ENCODE results near the gene SLC25A1.

SLC25A1 gene

DNA sequence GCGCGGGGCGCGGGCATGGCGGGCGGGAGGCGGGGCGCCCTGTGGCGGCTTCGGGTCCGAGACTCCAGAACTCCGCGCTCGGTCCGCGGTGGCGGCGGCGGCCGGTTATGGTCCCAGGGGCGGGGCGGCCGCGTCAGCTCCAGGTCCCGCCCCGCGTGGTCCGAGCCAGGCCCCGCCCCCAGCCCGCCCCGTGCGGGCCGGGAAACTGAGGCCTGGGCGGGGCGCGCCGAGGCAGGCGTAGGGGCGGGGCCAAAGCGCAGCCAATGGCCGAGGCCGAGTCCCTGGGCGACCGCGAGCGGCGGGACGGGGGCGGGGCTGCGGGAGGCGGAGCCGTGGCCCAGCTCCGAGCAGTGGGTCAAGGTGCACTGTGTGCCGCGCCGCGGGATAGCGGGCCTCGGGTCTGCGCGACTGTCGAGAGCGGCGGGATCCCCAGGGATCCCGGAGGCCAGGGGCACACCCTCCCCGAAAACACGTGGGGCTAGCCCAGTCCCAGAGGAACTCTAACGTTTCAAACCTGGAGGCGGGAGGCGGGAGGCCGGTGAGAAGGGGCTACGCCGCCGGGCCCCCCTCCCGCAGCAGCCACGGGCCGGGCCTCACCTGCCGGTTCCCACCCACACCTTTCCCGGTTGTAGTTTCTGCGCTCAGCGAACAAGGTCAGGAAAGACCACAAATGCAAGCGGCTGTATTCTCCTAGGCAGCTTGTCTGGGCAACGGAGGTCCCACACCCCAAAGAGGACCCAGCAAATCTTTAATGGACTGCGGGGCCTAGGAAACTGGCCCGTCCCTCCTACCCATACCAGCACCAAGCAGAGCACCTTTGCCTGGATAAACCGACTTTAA lies at the start of gene SLC25A1:
TSS of gene SLC25A1 (minus strand) at position 80 of the 840 bp plus-strand sequence. CDS start at position 17, 63 bp downstream.
- no peak for FAIRE-seq

GRCh38 chr22:19228179-19228578 lies 49.6 kb upstream of the SLC25A1 start:
- FAIRE-seq: no peak

- FAIRE-seq: no peak
These were observed 47.9 kb upstream of the SLC25A1 start for GRCh38 chr22:19226428-19226827.

- FAIRE-seq: no peak
These were observed 47.0 kb upstream of the SLC25A1 start for GRCh38 chr22:19225560-19225959.

GRCh38 chr22:19224985-19225384 lies 46.4 kb upstream of the SLC25A1 start:
- no peak for FAIRE-seq

DNA sequence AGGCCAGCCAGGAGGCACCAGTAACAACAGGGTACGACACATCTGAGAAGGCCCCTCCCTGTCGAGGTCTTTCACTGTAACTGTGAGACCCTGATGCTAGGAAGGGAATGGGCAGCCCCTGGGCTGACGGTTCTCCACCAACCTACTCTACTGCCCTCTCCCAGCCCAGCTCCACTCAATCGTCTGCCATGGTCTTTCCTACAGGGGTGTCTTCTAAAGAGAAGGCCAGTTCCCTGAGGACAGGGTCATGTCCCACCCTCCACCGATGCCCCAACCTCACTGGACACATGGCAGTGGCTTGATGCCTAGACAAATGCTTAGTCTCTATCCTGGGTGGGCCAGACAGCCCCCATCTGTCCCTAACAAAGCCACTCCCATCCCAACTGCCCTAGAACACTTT lies 46.0 kb upstream of the SLC25A1 start:
- FAIRE-seq: no peak

- FAIRE-seq: no peak
These were observed 45.1 kb upstream of the SLC25A1 start for GRCh38 chr22:19223617-19224016.

DNA sequence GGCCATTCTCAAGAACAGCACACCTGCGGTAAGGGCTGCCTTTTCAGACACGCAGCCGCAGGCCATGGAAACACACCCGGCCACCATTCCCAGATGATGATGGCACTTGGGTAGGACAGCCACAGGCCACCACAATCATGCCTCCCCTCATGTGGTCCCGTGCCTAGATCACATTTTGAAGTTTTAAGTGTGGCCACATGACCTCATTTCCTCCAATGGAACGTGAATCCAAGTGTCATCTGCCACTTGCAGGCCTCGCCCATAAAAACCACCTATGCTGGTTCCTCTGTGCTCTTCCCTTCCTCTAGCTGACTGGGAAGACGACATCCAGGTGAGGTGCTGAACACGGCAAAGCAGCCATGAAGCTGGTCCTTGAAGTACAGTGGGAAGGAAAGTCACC lies 44.6 kb upstream of the SLC25A1 start:
- FAIRE-seq: no peak

GRCh38 chr22:19222242-19223005 lies 43.9 kb upstream of the SLC25A1 start:
- FAIRE-seq: no peak

GRCh38 chr22:19220867-19221266 lies 42.3 kb upstream of the SLC25A1 start:
- no peak for FAIRE-seq

GRCh38 chr22:19218541-19219233 lies 40.2 kb upstream of the SLC25A1 start:
- FAIRE-seq: no peak

- FAIRE-seq: no peak
These were observed 38.0 kb upstream of the SLC25A1 start for GRCh38 chr22:19216579-19216978.

DNA sequence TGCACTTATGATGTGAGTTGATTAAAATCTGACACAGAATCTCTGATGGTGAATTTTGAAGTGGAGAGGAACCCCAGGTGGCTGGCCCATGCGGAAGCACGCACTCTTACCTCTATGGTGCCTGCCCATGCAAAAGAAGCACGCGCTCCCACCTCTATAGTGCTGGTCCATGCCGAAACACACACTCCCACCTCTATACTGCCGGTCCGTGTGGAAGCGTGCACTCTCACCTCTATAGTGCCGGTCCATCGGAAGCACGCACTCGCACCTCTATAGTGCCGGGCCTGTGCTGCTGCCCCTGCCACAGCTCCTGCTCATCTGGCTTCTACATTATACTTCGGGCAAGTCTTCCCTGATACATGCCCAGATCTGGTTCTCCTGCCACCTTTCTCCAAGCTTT lies 36.8 kb upstream of the SLC25A1 start:
- no peak for FAIRE-seq

GRCh38 chr22:19214078-19214473 lies 35.5 kb upstream of the SLC25A1 start:
- no peak for FAIRE-seq

DNA sequence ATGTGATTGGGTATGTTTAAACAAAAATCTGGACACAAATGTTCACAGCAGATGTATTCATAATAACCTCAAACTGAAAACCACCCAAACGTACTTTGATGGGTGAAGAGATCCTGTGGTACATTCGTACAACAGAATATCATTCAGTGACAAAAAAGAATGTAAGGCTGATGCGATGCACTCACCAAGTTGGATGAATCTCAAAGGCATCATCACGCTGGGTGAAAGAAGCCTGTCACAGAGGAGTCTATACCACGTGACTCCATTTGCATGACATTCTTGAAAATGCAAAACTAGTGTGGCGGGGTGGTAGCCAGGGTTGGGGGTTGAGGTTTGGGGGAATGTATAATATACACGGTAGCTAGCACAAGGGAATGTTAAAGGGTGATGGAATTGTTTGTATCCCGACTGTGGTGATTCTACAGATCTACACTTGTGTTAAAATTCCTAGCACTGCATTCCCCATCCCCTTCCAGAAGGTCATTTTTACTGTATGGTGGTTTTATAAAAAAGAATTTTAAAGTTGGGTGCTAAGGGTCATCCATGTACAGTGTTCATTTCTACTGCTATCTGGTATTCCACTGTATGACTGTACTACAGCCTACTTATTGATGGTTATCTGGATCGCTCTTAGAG lies 35.0 kb upstream of the SLC25A1 start:
- FAIRE-seq: no peak

- no peak for FAIRE-seq
These were observed 34.5 kb upstream of the SLC25A1 start for GRCh38 chr22:19213001-19213400.

- FAIRE-seq: no peak
These were observed 33.9 kb upstream of the SLC25A1 start for GRCh38 chr22:19212302-19212870.

- FAIRE-seq: no peak
These were observed 31.7 kb upstream of the SLC25A1 start for GRCh38 chr22:19210188-19210587.

DNA sequence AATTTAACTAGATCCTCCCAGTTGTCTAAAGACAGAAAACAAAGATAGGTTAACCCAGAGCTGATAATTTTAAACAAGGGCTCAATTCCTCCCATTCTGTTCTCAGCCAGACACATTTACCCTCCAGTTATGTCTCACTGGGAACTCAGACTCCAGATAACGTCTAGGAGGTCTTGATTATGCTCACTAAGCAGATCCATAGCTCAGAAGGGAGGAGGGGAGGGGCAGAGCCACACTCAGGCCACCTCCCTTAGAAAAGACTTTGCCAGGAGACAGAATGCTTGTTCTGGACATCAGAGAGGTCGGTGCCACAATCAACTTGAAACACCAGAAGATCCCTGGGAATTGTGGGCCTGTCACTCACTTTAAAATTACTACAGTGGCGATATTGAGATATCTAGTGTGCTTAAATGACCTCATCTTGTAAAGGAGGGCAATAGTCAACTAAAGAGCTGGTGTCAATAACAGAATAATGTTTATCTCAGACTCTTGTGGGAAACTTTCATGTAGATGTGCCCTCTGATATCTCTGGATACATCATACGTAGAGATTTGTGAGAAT lies 29.8 kb upstream of the SLC25A1 start:
- FAIRE-seq: no peak

- FAIRE-seq: no peak
These were observed 29.3 kb upstream of the SLC25A1 start for GRCh38 chr22:19207884-19208283.

DNA sequence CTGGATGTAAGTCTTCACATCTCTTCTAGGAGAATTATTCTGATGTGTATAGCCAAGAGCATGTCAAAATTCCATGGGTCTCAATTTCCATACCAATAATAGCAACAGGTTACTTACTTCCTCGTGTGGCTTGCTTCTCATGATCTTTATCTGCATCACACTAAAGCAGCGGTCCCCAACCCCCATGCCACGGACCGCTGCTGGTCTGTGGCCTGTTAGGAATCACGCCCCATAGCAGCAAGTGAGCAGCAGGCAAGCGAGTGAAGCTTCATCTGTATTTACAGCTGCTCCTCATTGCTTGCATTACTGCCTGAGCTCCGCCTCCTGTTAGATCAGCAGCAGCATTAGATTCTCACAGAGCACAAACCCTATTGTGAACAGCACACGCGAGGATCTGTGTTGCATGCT lies 28.9 kb upstream of the SLC25A1 start:
- no peak for FAIRE-seq

DNA sequence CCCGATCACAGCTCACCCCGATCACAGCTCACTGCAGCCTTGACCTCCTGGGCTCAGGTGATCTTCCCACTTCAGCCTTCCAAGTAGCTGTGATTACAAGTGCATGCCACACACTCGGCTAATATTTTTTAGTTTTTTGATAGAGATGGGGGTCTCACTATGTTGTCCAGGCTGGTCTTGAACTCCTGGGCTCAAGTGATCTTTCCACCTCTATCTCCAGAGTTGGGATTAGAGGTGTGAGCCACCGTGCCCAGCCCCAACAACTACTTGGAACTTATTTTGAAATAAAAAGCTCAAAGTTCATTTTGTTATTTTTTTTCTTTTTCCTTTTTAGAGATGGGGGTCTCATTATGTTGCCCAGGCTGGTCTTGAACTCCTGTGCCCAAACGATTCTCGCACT lies 27.8 kb upstream of the SLC25A1 start:
- no peak for FAIRE-seq
